Pancreas (tissue), 10 donors: ENCODE results near the gene SDR42E1. TPM values are rescaled to one million over a fixed set of nuclear protein-coding genes. Genes with fewer than 3 reads are reported as not detected.
"Not testable (repeated sequence)": the region's sequence is repeated elsewhere in the genome, so short reads cannot be mapped to it uniquely, and the experiment has no call there.

Experiments used
- ATAC-seq, 4 donors: fragments of 200-7000 bp; cut with Tn5 transposase; one replicate each; pipeline versions ENCODE4 v1.8.0 to v1.9.1; 2020; ENCODE audit warnings: mild to moderate bottlenecking in 4 of 4, moderate library complexity in 4 of 4
- DNase-seq, 6 donors: peaks; one replicate each; pipeline ENCODE4 v3.0.0-alpha.2; 2020
- FAIRE-seq: peaks from 2 replicates; lab custom pipeline; 2012; peaks lifted over from hg19 to GRCh38; lab: Jason Lieb, UNC
- H3K27ac ChIP-seq, 4 donors: fragments of 200-600 bp; sonication (generic); 1 replicate in 3 of 4; 2 replicates in 1 of 4; pipeline versions ENCODE4 v1.5.0 to v1.8.0; 2020
- H3K27me3 ChIP-seq, 4 donors: fragments of 200-600 bp; one replicate each; pipeline ENCODE4 v1.8.0; 2021
- H3K36me3 ChIP-seq, 3 donors: fragments of 200-600 bp; sonication (generic) in 1 of 3; one replicate each; pipeline versions ENCODE4 v1.5.0 to v1.8.0; 2020 to 2021
- H3K4me1 ChIP-seq, 3 donors: fragments of 200-600 bp; one replicate each; pipeline ENCODE4 v1.8.0; 2021
- H3K4me3 ChIP-seq, 4 donors: fragments of 200-600 bp; sonication (generic) in 2 of 4; one replicate each; pipeline versions ENCODE4 v1.5.0 to v1.8.0; 2020 to 2021
- H3K9me3 ChIP-seq, 4 donors: fragments of 200-600 bp; one replicate each; pipeline ENCODE4 v1.8.0; 2021
- CTCF ChIP-seq, 4 donors: fragments of 200-600 bp; sonication (generic) in 3 of 4; IDR thresholded peaks; one replicate each; pipeline versions ENCODE4 v1.5.0 to v1.8.0; 2021; ENCODE audit warnings: antibody characterized with exemption in 4 of 4
- WGBS, 2 donors: extraction: QIAGEN DNeasy Blood & Tissue Kit; methylation state at CpG; one replicate each; pipeline ENCODE4 v1.1.7; 2013; 5-methylcytosine and 5-hydroxymethylcytosine counted together
- intact Hi-C, 3 donors: fragments of 100-400 bp; cut with DNase I; formaldehyde crosslinking; loops; one replicate each; pipeline versions ENCODE4 v1.11.1 to v1.14.2; 2022
- polyA plus RNA-seq, 2 donors: library from polyadenylated mRNA; stranded (reverse); fragments of 200-250 nt; gene quantifications; one replicate each; pipeline ENCODE4 v1.2.3, GENCODE V29; 2013
- total RNA-seq, 6 donors: library from RNA; stranded (reverse); fragmentation: NEBNext Ultra II Directional in 4 of 6; extraction: Animal tissue kit (Norgen Biotek cat#: 25700) in 4 of 6; gene quantifications; one replicate each; pipeline versions ENCODE4 v1.2.1 to v1.2.4, GENCODE V29; 2021 to 2023
- donor health status: healthy with polysubstance abuse.
- donor health status: DM: no; HTN: no; CAD: no; lungs with moderate emphysema.
- donor health status: DM: no; HTN: no; CAD: no.
- donor health status: control.
- donor health status: control.
- donor health status: Bipolar disorder and iron deficiency.
- donor health status: DM: yes; HTN: yes; CAD: no.
- donor health status: DM: no; HTN: no; CAD: no.
- donor health status: DM: no; HTN: no; CAD: no.
- donor health status: DM: yes; HTN: yes; CAD: no.

SDR42E1 gene
- total and polyA plus RNA-seq, 8 donors: 2.5 to 13.3 (median 5.8) TPM

- ATAC-seq (no peak), FAIRE-seq (no peak), DNase-seq (no peak)
- no peak overlapping the region for H3K27ac ChIP-seq
- H3K27me3 ChIP-seq: no peaks in the 10 kb centered on the region
- intact Hi-C loops: no loop called here
- WGBS, 2 donors: 83 to 89% methylated on average over 8 of the region's 8 CpGs
- no peaks in the 10 kb centered on the region for H3K36me3 ChIP-seq
- H3K4me1 ChIP-seq: no peaks in the 10 kb centered on the region
- no peak overlapping the region for H3K4me3 ChIP-seq
- no peak for TF ChIP-seq CTCF (IDR thresholded peaks at IDR 0.05)
- H3K9me3 ChIP-seq: no peaks in the 10 kb centered on the region
These were observed 24.1 kb downstream of the SDR42E1 start for GRCh38 chr16:81987121-81987520.

GRCh38 chr16:81977335-81977942 lies 33.8 kb downstream of the SDR42E1 start:
- ATAC-seq, DNase-seq, H3K27ac ChIP-seq, H3K4me1 ChIP-seq, FAIRE-seq, H3K4me3 ChIP-seq, H3K27me3 ChIP-seq, H3K9me3 ChIP-seq, H3K36me3 ChIP-seq, intact Hi-C loops: not testable (repeated sequence)
- WGBS, 2 donors: 79 to 85% methylated on average over 25 to 26 of the region's 26 CpGs

GRCh38 chr16:81975637-81976036 lies 35.6 kb downstream of the SDR42E1 start:
- intact Hi-C loops: no loop called here
- TF ChIP-seq CTCF (IDR thresholded peaks at IDR 0.05): no peak
- DNase-seq: no peak
- Histone ChIP-seq H3K27ac (no peak overlapping the region), H3K27me3 (no peaks in the 10 kb centered on the region), H3K9me3 (no peaks in the 10 kb centered on the region), H3K36me3 (no peaks in the 10 kb centered on the region), H3K4me1 (no peaks in the 10 kb centered on the region), H3K4me3 (no peak overlapping the region)
- WGBS, 2 donors: 50 to 51% methylated on average over 1 of the region's 1 CpG
- no peak for ATAC-seq
- no peak for FAIRE-seq

GRCh38 chr16:81973737-81974136 lies 37.5 kb downstream of the SDR42E1 start:
- Histone ChIP-seq H3K4me3 (no peak overlapping the region), H3K27me3 (no peaks in the 10 kb centered on the region), H3K4me1 (no peaks in the 10 kb centered on the region), H3K36me3 (no peaks in the 10 kb centered on the region), H3K9me3 (no peaks in the 10 kb centered on the region), H3K27ac (no peak overlapping the region)
- intact Hi-C loops: no loop called here
- no peak for TF ChIP-seq CTCF (IDR thresholded peaks at IDR 0.05)
- FAIRE-seq (no peak), ATAC-seq (no peak), DNase-seq (no peak)
- 80 to 84% methylated on average over 2 of the region's 2 CpGs for WGBS, 2 donors

GRCh38 chr16:81971853-81972252 lies 39.4 kb downstream of the SDR42E1 start:
- DNase-seq: no peak
- Histone ChIP-seq H3K4me3 (no peak overlapping the region), H3K9me3 (no peaks in the 10 kb centered on the region), H3K36me3 (no peaks in the 10 kb centered on the region), H3K4me1 (no peaks in the 10 kb centered on the region), H3K27me3 (no peaks in the 10 kb centered on the region), H3K27ac (no peak overlapping the region)
- FAIRE-seq: no peak
- TF ChIP-seq CTCF (IDR thresholded peaks at IDR 0.05): no peak
- intact Hi-C loops: no loop called here
- ATAC-seq: no peak
- WGBS, 2 donors: 97% methylated on average over 1 of the region's 1 CpG
